Adipose tissue (tissue), 3 donors: Measurements from ENCODE around the gene EXOSC2. TPM values are rescaled to one million over a fixed set of nuclear protein-coding genes. Genes with fewer than 3 reads are reported as not detected.

Experiments
- H3K27ac ChIP-seq: one replicate; pipeline ENCODE4 v1.5.1; 2013; ENCODE audit warnings: low read depth, low read length
- WGBS, 3 donors: extraction: QIAGEN DNeasy Blood & Tissue Kit; methylation state at CpG; one replicate each; pipeline ENCODE4 v1.1.7; 2013; 5-methylcytosine and 5-hydroxymethylcytosine counted together
- polyA plus RNA-seq, 3 donors: library from polyadenylated mRNA; stranded (reverse); fragments of 200-250 nt; gene quantifications; one replicate each; pipeline ENCODE4 v1.2.3, GENCODE V29; 2013
- donor health status: healthy with polysubstance abuse.
- donor health status: Bipolar disorder and iron deficiency.
- donor health status: healthy.

Gene EXOSC2
- polyA plus RNA-seq, 3 donors: 9.6 to 19.6 (median 18.6) TPM

DNA sequence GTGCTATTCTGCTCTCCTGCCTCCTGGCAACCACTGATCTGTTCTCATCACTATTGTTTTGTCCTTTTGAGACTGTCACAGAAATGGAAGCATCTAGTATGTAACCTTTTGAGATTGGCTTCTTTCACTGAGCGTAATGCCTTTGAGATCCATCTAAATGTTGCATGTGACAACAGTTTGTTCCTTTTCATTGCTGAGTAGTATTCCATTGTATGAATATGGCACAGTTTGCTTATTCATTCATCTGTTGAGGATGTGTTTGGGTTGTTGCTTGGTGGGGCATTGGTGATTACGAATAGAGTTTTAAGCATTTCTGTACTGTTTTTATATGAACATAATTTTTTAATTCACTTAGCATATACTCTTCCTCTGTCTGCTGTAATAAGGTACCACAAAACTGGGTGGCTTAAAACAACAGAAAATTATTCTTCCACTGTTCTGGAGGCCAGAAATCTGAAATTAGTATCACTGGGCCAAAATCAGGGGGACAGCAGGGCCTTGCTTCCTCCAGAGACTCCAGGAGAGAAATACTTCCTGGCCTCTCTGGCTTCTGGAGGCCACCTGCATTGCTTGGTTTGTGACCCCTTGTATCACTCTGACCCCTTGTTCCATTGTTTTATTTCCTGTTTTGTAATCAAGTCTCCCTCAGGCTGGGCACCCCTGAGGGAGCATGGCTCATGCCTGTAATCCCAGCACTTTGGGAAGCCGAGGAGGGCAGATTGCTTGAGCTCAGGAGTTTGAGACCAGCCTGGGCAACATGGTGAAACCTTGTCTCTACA is 53.0 kb downstream of the EXOSC2 start:
- WGBS, 3 donors: 90 to 94% (median 91%) methylated on average over 3 of the region's 3 CpGs
- no peak overlapping the region for H3K27ac ChIP-seq

GRCh38 chr9:130751631-130752355 is 58.2 kb downstream of the EXOSC2 start:
- no peak overlapping the region for H3K27ac ChIP-seq
- 90 to 95% (median 92%) methylated on average over 7 of the region's 7 CpGs for WGBS, 3 donors

Other genes starting within 250 kb of the EXOSC2 start
- gene ASS1, start 248.8 kb upstream of the EXOSC2 start, polyA plus RNA-seq: 100 to 1,000 TPM in 2 of 3 donors, 10 to 100 TPM in 1; 90.1 to 700 (median 349) TPM
- gene FUBP3, start 114.2 kb upstream of the EXOSC2 start, polyA plus RNA-seq: 10 to 100 TPM; 13.3 to 27.9 (median 23.1) TPM
- under 1 TPM in 1 of 3 donors, not detected in 2; 0.03 TPM for gene PRDM12, start 29.2 kb upstream of the EXOSC2 start, polyA plus RNA-seq
- 10 to 100 TPM; 17.0 to 75.0 (median 58.1) TPM for gene ABL1, start 141.5 kb downstream of the EXOSC2 start, polyA plus RNA-seq
- gene QRFP, start 203.0 kb downstream of the EXOSC2 start, polyA plus RNA-seq: under 1 TPM in 2 of 3 donors, not detected in 1; 0.03 to 0.12 TPM
- 1 to 10 TPM in 1 of 3 donors, under 1 TPM in 2; 0.18 to 4.6 (median 0.21) TPM for gene FIBCD1, start 245.5 kb downstream of the EXOSC2 start, polyA plus RNA-seq